ENCODE data around the gene INSYN2B. TPM values are rescaled to one million over a fixed set of nuclear protein-coding genes. Genes with fewer than 3 reads are reported as not detected.

Gene INSYN2B
- total RNA-seq, 1 experiment from 2014 or later: not detected

DNA sequence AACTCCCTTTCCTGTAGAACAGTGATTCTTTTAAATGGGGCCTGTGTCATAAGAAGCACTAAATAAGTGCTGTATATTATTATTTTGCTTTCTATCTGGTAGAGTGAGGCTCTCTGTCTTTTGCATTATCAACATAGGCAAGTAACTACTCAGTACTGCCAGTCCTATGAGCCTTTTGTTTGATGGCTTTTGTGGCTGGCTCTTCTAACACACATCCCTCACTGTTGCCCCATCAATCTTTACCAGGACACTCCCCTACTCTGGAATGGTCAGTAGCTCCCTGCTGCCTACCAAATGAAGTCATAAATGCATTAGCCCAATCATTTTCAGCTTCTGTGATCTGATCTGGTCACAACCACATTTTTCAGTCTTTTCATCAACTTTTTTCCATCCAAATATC is 137.6 kb downstream of the INSYN2B start:
- no peak for ATAC-seq
- TF ChIP-seq SP1 (CRISPR knock-in tag; conservative IDR thresholded peaks at IDR 0.05): no peak
- TF ChIP-seq, protein P1, sequence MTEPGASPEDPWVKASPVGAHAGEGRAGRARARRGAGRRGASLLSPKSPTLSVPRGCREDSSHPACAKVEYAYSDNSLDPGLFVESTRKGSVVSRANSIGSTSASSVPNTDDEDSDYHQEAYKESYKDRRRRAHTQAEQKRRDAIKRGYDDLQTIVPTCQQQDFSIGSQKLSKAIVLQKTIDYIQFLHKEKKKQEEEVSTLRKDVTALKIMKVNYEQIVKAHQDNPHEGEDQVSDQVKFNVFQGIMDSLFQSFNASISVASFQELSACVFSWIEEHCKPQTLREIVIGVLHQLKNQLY (CRISPR knock-in tag; IDR thresholded peaks at IDR 0.05): no peak
- TF ChIP-seq RORB (CRISPR knock-in tag; IDR thresholded peaks at IDR 0.05): no peak
- TF ChIP-seq, protein P2, sequence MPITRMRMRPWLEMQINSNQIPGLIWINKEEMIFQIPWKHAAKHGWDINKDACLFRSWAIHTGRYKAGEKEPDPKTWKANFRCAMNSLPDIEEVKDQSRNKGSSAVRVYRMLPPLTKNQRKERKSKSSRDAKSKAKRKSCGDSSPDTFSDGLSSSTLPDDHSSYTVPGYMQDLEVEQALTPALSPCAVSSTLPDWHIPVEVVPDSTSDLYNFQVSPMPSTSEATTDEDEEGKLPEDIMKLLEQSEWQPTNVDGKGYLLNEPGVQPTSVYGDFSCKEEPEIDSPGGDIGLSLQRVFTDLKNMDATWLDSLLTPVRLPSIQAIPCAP (CRISPR knock-in tag; IDR thresholded peaks at IDR 0.05): no peak
- no peak for TF ChIP-seq JUN (CRISPR knock-in tag; IDR thresholded peaks at IDR 0.05)
- TF ChIP-seq, protein P3, sequence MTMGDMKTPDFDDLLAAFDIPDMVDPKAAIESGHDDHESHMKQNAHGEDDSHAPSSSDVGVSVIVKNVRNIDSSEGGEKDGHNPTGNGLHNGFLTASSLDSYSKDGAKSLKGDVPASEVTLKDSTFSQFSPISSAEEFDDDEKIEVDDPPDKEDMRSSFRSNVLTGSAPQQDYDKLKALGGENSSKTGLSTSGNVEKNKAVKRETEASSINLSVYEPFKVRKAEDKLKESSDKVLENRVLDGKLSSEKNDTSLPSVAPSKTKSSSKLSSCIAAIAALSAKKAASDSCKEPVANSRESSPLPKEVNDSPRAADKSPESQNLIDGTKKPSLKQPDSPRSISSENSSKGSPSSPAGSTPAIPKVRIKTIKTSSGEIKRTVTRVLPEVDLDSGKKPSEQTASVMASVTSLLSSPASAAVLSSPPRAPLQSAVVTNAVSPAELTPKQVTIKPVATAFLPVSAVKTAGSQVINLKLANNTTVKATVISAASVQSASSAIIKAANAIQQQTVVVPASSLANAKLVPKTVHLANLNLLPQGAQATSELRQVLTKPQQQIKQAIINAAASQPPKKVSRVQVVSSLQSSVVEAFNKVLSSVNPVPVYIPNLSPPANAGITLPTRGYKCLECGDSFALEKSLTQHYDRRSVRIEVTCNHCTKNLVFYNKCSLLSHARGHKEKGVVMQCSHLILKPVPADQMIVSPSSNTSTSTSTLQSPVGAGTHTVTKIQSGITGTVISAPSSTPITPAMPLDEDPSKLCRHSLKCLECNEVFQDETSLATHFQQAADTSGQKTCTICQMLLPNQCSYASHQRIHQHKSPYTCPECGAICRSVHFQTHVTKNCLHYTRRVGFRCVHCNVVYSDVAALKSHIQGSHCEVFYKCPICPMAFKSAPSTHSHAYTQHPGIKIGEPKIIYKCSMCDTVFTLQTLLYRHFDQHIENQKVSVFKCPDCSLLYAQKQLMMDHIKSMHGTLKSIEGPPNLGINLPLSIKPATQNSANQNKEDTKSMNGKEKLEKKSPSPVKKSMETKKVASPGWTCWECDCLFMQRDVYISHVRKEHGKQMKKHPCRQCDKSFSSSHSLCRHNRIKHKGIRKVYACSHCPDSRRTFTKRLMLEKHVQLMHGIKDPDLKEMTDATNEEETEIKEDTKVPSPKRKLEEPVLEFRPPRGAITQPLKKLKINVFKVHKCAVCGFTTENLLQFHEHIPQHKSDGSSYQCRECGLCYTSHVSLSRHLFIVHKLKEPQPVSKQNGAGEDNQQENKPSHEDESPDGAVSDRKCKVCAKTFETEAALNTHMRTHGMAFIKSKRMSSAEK (CRISPR knock-in tag; IDR thresholded peaks at IDR 0.05; ENCODE audit: borderline replicate concordance): no peak
- TF ChIP-seq ETV6 (CRISPR knock-in tag; IDR thresholded peaks at IDR 0.05): no peak
- TF ChIP-seq ZNF423 (CRISPR knock-in tag; IDR thresholded peaks at IDR 0.05): no peak
- TF ChIP-seq, protein P4, sequence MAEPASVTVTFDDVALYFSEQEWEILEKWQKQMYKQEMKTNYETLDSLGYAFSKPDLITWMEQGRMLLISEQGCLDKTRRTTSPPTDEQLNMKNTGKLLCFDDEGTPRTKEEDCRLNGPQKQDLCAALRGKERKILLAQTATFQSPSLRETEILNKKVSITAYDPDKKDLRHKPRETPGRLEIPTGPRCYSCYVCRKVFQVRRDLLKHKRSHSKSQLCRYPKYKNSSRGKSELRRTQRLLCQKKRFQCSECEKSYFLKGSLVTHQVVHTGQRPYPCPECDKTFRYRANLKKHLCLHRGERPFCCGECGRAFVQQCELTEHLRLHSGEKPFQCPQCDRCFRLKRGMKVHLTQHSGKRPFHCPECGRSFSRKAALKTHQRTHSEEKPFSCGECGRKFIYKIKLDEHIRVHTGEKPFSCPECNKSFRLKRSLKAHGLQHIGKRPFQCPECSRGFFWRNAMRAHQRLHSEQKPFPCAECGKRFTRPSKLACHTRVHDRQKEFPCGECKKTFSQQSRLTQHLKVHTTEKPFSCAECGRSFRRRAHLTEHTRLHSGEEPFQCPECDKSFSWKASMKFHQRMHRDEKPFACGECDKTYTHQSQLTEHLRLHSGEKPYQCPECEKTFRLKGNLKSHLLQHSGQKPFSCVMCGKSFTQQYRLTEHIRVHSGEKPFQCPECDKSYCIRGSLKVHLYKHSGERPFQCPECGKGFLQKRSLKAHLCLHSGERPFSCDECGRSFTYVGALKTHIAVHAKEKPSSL (CRISPR knock-in tag; conservative IDR thresholded peaks at IDR 0.05): no peak

DNA sequence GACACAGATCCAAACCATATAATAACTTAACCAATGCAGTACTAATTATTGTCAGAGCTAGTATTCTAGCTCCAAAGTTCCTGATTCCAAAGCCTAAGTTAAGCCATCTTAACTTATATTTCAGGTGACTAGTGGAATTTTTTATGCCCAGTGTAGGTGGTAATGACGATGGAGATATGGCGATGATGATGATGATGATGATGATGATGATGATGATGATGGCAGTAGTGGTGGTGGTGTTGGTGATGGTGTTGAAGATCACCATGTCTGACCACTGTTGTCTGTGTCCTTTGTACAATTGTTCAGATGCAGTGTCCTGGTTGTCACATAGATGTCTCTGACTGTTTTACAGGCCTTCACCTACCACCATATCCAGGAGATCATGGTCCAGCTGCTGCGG is 139.9 kb downstream of the INSYN2B start:
- ATAC-seq (no peak), DNase-seq (ENCODE audit: low spot score) (no peak)
- Mint-ChIP-seq H3K4me1 (no peaks in the 10 kb centered on the region), H3K27me3 (ENCODE audit: low read depth) (no peaks in the 10 kb centered on the region), H3K27ac (no peak overlapping the region), H3K36me3 (no peaks in the 10 kb centered on the region), H3K9me3 (peaks cover 10% of the 10 kb centered on the region), H3K4me3 (no peak overlapping the region)
- CTCF ChIA-PET: no interaction called here
- TF ChIP-seq, protein P3 (CRISPR knock-in tag; IDR thresholded peaks at IDR 0.05; ENCODE audit: borderline replicate concordance): no peak
- no peak for TF ChIP-seq GRHL2 (CRISPR knock-in tag; IDR thresholded peaks at IDR 0.05; ENCODE audit: insufficient replicate concordance, severe bottlenecking)
- TF ChIP-seq, protein P5, sequence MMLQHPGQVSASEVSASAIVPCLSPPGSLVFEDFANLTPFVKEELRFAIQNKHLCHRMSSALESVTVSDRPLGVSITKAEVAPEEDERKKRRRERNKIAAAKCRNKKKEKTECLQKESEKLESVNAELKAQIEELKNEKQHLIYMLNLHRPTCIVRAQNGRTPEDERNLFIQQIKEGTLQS (CRISPR knock-in tag; conservative IDR thresholded peaks at IDR 0.05): no peak
- TF ChIP-seq, protein P6, sequence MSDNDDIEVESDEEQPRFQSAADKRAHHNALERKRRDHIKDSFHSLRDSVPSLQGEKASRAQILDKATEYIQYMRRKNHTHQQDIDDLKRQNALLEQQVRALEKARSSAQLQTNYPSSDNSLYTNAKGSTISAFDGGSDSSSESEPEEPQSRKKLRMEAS (CRISPR knock-in tag; IDR thresholded peaks at IDR 0.05): no peak
- TF ChIP-seq FOXP1 (CRISPR knock-in tag; IDR thresholded peaks at IDR 0.05; ENCODE audit: borderline replicate concordance): no peak
- TF ChIP-seq ZNF263 (CRISPR knock-in tag; IDR thresholded peaks at IDR 0.05; ENCODE audit: low read depth): no peak
- TF ChIP-seq SMAD3 (CRISPR knock-in tag; IDR thresholded peaks at IDR 0.05; ENCODE audit: borderline replicate concordance): no peak
- no peak for TF ChIP-seq SOX15 (CRISPR knock-in tag; IDR thresholded peaks at IDR 0.05)
- POLR2A ChIA-PET: no interaction called here

More for the DNA sequence above, 137.6 kb downstream of the INSYN2B start:
- Mint-ChIP-seq H3K27me3 (ENCODE audit: low read depth) (no peaks in the 10 kb centered on the region), H3K27ac (no peak overlapping the region), H3K36me3 (no peaks in the 10 kb centered on the region), H3K9me3 (peaks cover 10% of the 10 kb centered on the region), H3K4me1 (no peaks in the 10 kb centered on the region), H3K4me3 (no peak overlapping the region)
- ChIA-PET POLR2A (no interaction called here), CTCF (no interaction called here)
- no peak for DNase-seq (ENCODE audit: low spot score)

Data from WTC11 (cell line).